GM23248 (cell line): ENCODE data around the gene ARID3B.

Source experiments
- EZH2 ChIP-seq: fragments of 200-600 bp; sonication (generic); IDR thresholded peaks from 2 replicates; pipeline ENCODE4 v1.6.1; 2018; ENCODE audit warnings: antibody characterized with exemption, mild to moderate bottlenecking; ENCODE audit not compliant: insufficient read depth, poor library complexity, severe bottlenecking
- EZH2phosphoT487 ChIP-seq: fragments of 200-600 bp; sonication (generic); IDR thresholded peaks from 2 replicates; pipeline ENCODE4 v1.6.1; 2018; ENCODE audit warnings: antibody characterized with exemption, moderate library complexity, mild to moderate bottlenecking, low read depth; ENCODE audit not compliant: insufficient read depth

DNA sequence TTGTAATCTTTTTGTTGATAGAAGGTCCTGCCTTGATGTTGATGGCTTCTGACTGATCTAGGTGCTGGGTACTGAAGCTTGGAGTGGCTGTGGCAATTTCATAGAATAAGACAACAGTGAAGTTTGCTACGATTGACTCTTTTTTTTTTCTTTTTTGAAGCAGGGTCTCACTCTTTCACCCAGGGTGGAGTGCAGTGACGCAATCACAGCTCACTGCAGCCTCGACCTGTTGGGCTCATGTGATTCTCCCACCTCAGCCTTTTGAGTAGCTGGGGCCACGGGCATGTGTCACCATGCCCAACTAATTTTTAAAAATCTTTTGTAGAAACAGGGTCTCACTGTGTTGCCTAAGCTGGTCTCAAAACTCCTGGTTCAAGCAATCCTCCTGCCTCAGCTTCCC is 14.2 kb downstream of the ARID3B start:
- TF ChIP-seq EZH2: no peak
- TF ChIP-seq EZH2phosphoT487: no peak
